H1 (cell line): Measurements from ENCODE around the gene OR6B2. TPM values are rescaled to one million over a fixed set of nuclear protein-coding genes. Genes with fewer than 3 reads are reported as not detected.

Experiments
- CTCF ChIA-PET: fragments of 300-600 bp; sonication (Branson Sonifier 250); formaldehyde crosslinking; loops from one replicate; lab custom pipeline; 2021; ENCODE audit not compliant: partially characterized antibody; lab: Charles Lee
- POLR2A ChIA-PET: fragments of 300-600 bp; sonication (Branson Sonifier 250); formaldehyde crosslinking; loops from one replicate; lab custom pipeline; 2021; ENCODE audit warnings: inconsistent platforms; ENCODE audit not compliant: partially characterized antibody; lab: Charles Lee
- DNase-seq, 2 experiments: peaks; one replicate each; pipeline versions ENCODE4 v3.0.0 to v3.0.0-alpha.2; 2010 to 2022; ENCODE audit warnings: low spot score in 2 of 2, low read depth in 1 of 2, mixed read lengths in 1 of 2
- FAIRE-seq: peaks from 2 replicates; lab custom pipeline; 2011; peaks lifted over from hg19 to GRCh38; lab: Jason Lieb, UNC
- H2AFZ ChIP-seq: 2 replicates; pipeline ENCODE4 v1.8.1; 2012; ENCODE audit warnings: low read length, inconsistent platforms
- H2AK5ac ChIP-seq: 2 replicates; pipeline ENCODE4 v1.6.1; 2013; ENCODE audit warnings: low read depth, low read length
- H2BK120ac ChIP-seq: replicated peaks from 2 replicates; pipeline ENCODE3; 2013; ENCODE audit warnings: low read depth, low read length, inconsistent platforms
- H2BK12ac ChIP-seq: 2 replicates; pipeline ENCODE4 v1.6.1; 2013; ENCODE audit warnings: low read depth, low read length
- H2BK15ac ChIP-seq: 2 replicates; pipeline ENCODE4 v1.6.1; 2013; ENCODE audit warnings: low read length
- H2BK20ac ChIP-seq: 2 replicates; pipeline ENCODE4 v1.6.1; 2013; ENCODE audit warnings: low read length
- H2BK5ac ChIP-seq: 2 replicates; pipeline ENCODE4 v1.6.1; 2013; ENCODE audit warnings: low read depth, low read length
- H3K14ac ChIP-seq: 2 replicates; pipeline ENCODE4 v1.6.1; 2013; ENCODE audit warnings: inconsistent platforms; ENCODE audit not compliant: insufficient read length
- H3K18ac ChIP-seq: 2 replicates; pipeline ENCODE4 v1.6.1; 2013; ENCODE audit warnings: low read length; ENCODE audit errors: extremely low read depth
- H3K23ac ChIP-seq: 2 replicates; pipeline ENCODE4 v1.6.1; 2013; ENCODE audit warnings: inconsistent platforms; ENCODE audit not compliant: insufficient read length
- H3K23me2 ChIP-seq: 2 replicates; pipeline ENCODE4 v1.6.1; 2013; ENCODE audit warnings: low read depth, low read length
- H3K27ac ChIP-seq: 2 replicates; pipeline ENCODE4 v1.6.1; 2011; ENCODE audit warnings: low read depth, low read length, inconsistent platforms
- H3K27me3 ChIP-seq, 4 experiments: replicated peaks in 1 of 4; 1 replicate in 1 of 4; 2 replicates in 3 of 4; pipeline versions ENCODE4 v1.6.1 to v1.8.1; 2011 to 2013; ENCODE audit warnings: low read length in 3 of 4, mild to moderate bottlenecking in 3 of 4, inconsistent platforms in 2 of 4, mixed read lengths in 2 of 4, moderate library complexity in 1 of 4; ENCODE audit not compliant: control insufficient read depth in 3 of 4, insufficient read depth in 3 of 4; ENCODE audit errors: extremely low read depth in 1 of 4
- H3K36me3 ChIP-seq, 4 experiments: 2 replicates each; pipeline versions ENCODE4 v1.6.1 to v1.8.1; 2011 to 2013; ENCODE audit warnings: mild to moderate bottlenecking in 4 of 4, low read length in 3 of 4, moderate library complexity in 2 of 4, control low read depth in 1 of 4, inconsistent platforms in 1 of 4; ENCODE audit not compliant: insufficient read depth in 4 of 4, control insufficient read depth in 2 of 4
- H3K4ac ChIP-seq: replicated peaks from 2 replicates; pipeline ENCODE3; 2013; ENCODE audit warnings: low read length, low read depth, mixed read lengths, inconsistent platforms; ENCODE audit not compliant: insufficient read length
- H3K4me1 ChIP-seq, 4 experiments: replicated peaks in 1 of 4; 1 replicate in 1 of 4; 2 replicates in 3 of 4; pipeline versions ENCODE4 v1.6.1 to v1.8.1; 2011 to 2013; ENCODE audit warnings: low read length in 3 of 4, inconsistent platforms in 2 of 4, mixed read lengths in 1 of 4; ENCODE audit not compliant: insufficient read depth in 4 of 4, control insufficient read depth in 3 of 4
- H3K4me2 ChIP-seq, 2 experiments: 2 replicates each; pipeline versions ENCODE4 v1.6.1 to v1.8.1; 2011 to 2013; ENCODE audit warnings: low read depth in 2 of 2, low read length in 2 of 2, control low read depth in 1 of 2, inconsistent platforms in 1 of 2, mild to moderate bottlenecking in 1 of 2; ENCODE audit not compliant: insufficient read depth in 1 of 2
- H3K4me3 ChIP-seq, 4 experiments: fragments of 200-600, 300-600 bp in 1 of 4; sonication (generic), shearing (Covaris generic), sonication (Bioruptor Twin) in 1 of 4; 2 replicates each; pipeline versions ENCODE4 v1.5.1 to v1.8.1; 2011 to 2016; ENCODE audit warnings: low read length in 4 of 4, low read depth in 3 of 4, control low read depth in 2 of 4, inconsistent platforms in 2 of 4, mild to moderate bottlenecking in 2 of 4, mixed read lengths in 1 of 4, moderate library complexity in 1 of 4; ENCODE audit not compliant: insufficient read depth in 2 of 4; ENCODE audit errors: extremely low read depth in 1 of 4
- H3K56ac ChIP-seq: replicated peaks from 2 replicates; pipeline ENCODE3; 2013; ENCODE audit warnings: low read depth, mild to moderate bottlenecking, mixed read lengths, low read length, inconsistent platforms; ENCODE audit not compliant: insufficient read length
- H3K79me1 ChIP-seq: 2 replicates; pipeline ENCODE4 v1.6.1; 2013; ENCODE audit warnings: low read depth, low read length, control low read depth
- H3K79me2 ChIP-seq, 2 experiments: 2 replicates each; pipeline versions ENCODE4 v1.6.1 to v1.8.1; 2012 to 2013; ENCODE audit warnings: low read length in 2 of 2, mild to moderate bottlenecking in 2 of 2, inconsistent platforms in 1 of 2; ENCODE audit not compliant: insufficient read depth in 2 of 2, control insufficient read depth in 1 of 2
- H3K9ac ChIP-seq, 4 experiments: replicated peaks in 1 of 4; 1 replicate in 1 of 4; 2 replicates in 3 of 4; pipeline versions ENCODE4 v1.6.1 to v1.8.1; 2011 to 2013; ENCODE audit warnings: low read depth in 3 of 4, low read length in 3 of 4, control low read depth in 2 of 4, mild to moderate bottlenecking in 2 of 4, moderate library complexity in 2 of 4, inconsistent platforms in 1 of 4; ENCODE audit errors: extremely low read depth in 1 of 4
- H3K9me3 ChIP-seq, 2 experiments: 2 replicates each; pipeline versions ENCODE4 v1.6.1 to v1.8.1; 2012 to 2013; ENCODE audit warnings: mild to moderate bottlenecking in 2 of 2, moderate library complexity in 2 of 2, control low read depth in 1 of 2, inconsistent platforms in 1 of 2, low read depth in 1 of 2, low read length in 1 of 2, mixed read lengths in 1 of 2; ENCODE audit not compliant: insufficient read depth in 2 of 2
- H4K20me1 ChIP-seq, 2 experiments: replicated peaks in 1 of 2; 2 replicates each; pipeline versions ENCODE3 to v1.8.1; 2011 to 2013; ENCODE audit warnings: inconsistent platforms in 2 of 2, low read length in 2 of 2, mild to moderate bottlenecking in 1 of 2; ENCODE audit not compliant: insufficient read depth in 2 of 2, control insufficient read depth in 1 of 2
- H4K5ac ChIP-seq: 2 replicates; pipeline ENCODE4 v1.6.1; 2013; ENCODE audit warnings: low read length, low read depth, mixed read lengths, inconsistent platforms; ENCODE audit not compliant: insufficient read length
- H4K8ac ChIP-seq: 2 replicates; pipeline ENCODE4 v1.8.0; 2013; ENCODE audit warnings: mild to moderate bottlenecking, moderate library complexity, low read length, inconsistent platforms; ENCODE audit not compliant: insufficient read depth; ENCODE audit errors: extremely low read depth
- H4K91ac ChIP-seq: replicated peaks from 2 replicates; pipeline ENCODE3; 2013; ENCODE audit warnings: low read length, mixed read lengths, inconsistent platforms; ENCODE audit not compliant: insufficient read length
- ATF3 ChIP-seq: IDR thresholded peaks from 2 replicates; pipeline ENCODE4 v1.6.1; 2011; ENCODE audit warnings: low read depth, mild to moderate bottlenecking, low read length; ENCODE audit not compliant: insufficient read depth
- CBX8 ChIP-seq: fragments of 300-800, 300-1000 bp; sonication (generic); IDR thresholded peaks from 2 replicates; pipeline ENCODE4 v1.7.1; 2016; ENCODE audit warnings: low read depth, low read length, borderline replicate concordance
- E2F6 ChIP-seq: IDR thresholded peaks from 2 replicates; pipeline ENCODE4 v1.6.1; 2012; ENCODE audit warnings: inconsistent platforms
- EGR1 ChIP-seq: IDR thresholded peaks from 2 replicates; pipeline ENCODE4 v1.6.1; 2011; ENCODE audit warnings: low read depth, low read length, borderline replicate concordance
- POLR2A ChIP-seq, 2 experiments: IDR thresholded peaks; 1 replicate in 1 of 2; 2 replicates in 1 of 2; pipeline ENCODE4 v1.6.1; 2011; ENCODE audit warnings: low read depth in 2 of 2, low read length in 2 of 2, mild to moderate bottlenecking in 2 of 2; ENCODE audit errors: control extremely low read depth in 1 of 2
- POU5F1 ChIP-seq: IDR thresholded peaks from 2 replicates; pipeline ENCODE4 v1.6.1; 2011; ENCODE audit warnings: low read depth, mild to moderate bottlenecking, low read length, moderate library complexity
- RFX5 ChIP-seq: IDR thresholded peaks from 2 replicates; pipeline ENCODE4 v1.6.1; 2011; ENCODE audit warnings: low read depth, low read length, improper control_type of control experiment, borderline replicate concordance
- TEAD4 ChIP-seq: IDR thresholded peaks from 2 replicates; pipeline ENCODE4 v1.6.1; 2012; ENCODE audit warnings: low read depth, low read length, inconsistent platforms, mixed read lengths
- YY1 ChIP-seq: IDR thresholded peaks from 2 replicates; pipeline ENCODE4 v1.6.1; 2011; ENCODE audit warnings: low read depth, mild to moderate bottlenecking, low read length
- WGBS, 2 experiments: shearing (Covaris generic) in 1 of 2; methylation state at CpG; one replicate each; pipeline versions ENCODE4 v1.1.6 to v1.1.7; 2013 to 2015; ENCODE audit warnings: low lambda C conversion rate in 2 of 2, mixed read lengths in 2 of 2, inconsistent platforms in 1 of 2, low coverage in 1 of 2, missing lambda C conversion rate in 1 of 2; ENCODE audit not compliant: insufficient replicate concordance in 2 of 2, insufficient coverage in 1 of 2, insufficient read length in 1 of 2; ENCODE audit errors: extremely low coverage in 1 of 2, missing lambda C conversion rate in 1 of 2; 5-methylcytosine and 5-hydroxymethylcytosine counted together
- polyA plus RNA-seq, 7 experiments: library from polyadenylated mRNA; depleted of rRNA in 3 of 7; stranded (reverse) in 5 of 7; unstranded in 2 of 7; fragments of >200 nt in 5 of 7; fragments of 200-250 nt in 2 of 7; gene quantifications; 1 replicate in 5 of 7; 2 replicates in 1 of 7; 4 replicates in 1 of 7; pipeline versions ENCODE4 v1.2.1 to v1.2.3, GENCODE V29; 2011 to 2013; ENCODE audit warnings: missing spikeins in 2 of 7, mixed read lengths in 2 of 7
- total RNA-seq: library from RNA; stranded (reverse); fragmentation: NEBNext Ultra II Directional; extraction: Animal tissue kit (Norgen Biotek cat#: 25700); gene quantifications from 2 replicates; pipeline ENCODE4 v1.2.1, GENCODE V29; 2021

The OR6B2 gene
- total and polyA plus RNA-seq, 2 of the 8 experiments (the other 6 are each of a cell fraction or from before 2014, with no cell fraction given): not detected

GRCh38 chr2:240048237-240048636 lies 18.0 kb upstream of the OR6B2 start:
- ChIA-PET POLR2A (no interaction called here), CTCF (interaction anchor here (0.6 kb wide), 1 partner anchor 625 kb away, joined by 4 read pairs; no protein-coding TSS in a partner anchor)
- Histone ChIP-seq H3K23ac (no peak overlapping the region), H2AK5ac (no peak overlapping the region), H3K14ac (no peak overlapping the region), H4K91ac (no peak overlapping the region), H2BK120ac (no peak overlapping the region), H4K8ac (0 out of 2 replicates have a peak overlapping the region, but pooled peaks have one; percentile 79), H3K18ac (no peak overlapping the region), H2BK12ac (no peak overlapping the region), H3K27ac (no peak overlapping the region), H3K79me1 (no peaks in the 10 kb centered on the region), H3K4me2 (no peak overlapping the region), H2BK20ac (no peak overlapping the region), H3K56ac (no peak overlapping the region), H4K5ac (no peak overlapping the region), H2BK5ac (no peak overlapping the region), H2AFZ (peak overlapping the region; percentile 67; the same call in 1 of the 2 replicates), H2BK15ac (no peak overlapping the region), H3K27me3 (no peaks in the 10 kb centered on the region), H3K4me3 (no peak overlapping the region), H3K9ac (no peak overlapping the region), H3K79me2 (no peaks in the 10 kb centered on the region), H3K23me2 (no peaks in the 10 kb centered on the region), H3K36me3 (no peaks in the 10 kb centered on the region), H4K20me1 (no peaks in the 10 kb centered on the region), H3K9me3 (peaks cover 0 to 4% of the 10 kb centered on the region in 2 experiments; a peak in 1 of 4 replicates), H3K4me1 (no peaks in the 10 kb centered on the region), H3K4ac (no peak overlapping the region)
- DNase-seq (no peak), FAIRE-seq (no peak)
- 93% methylated on average over 9 of the region's 9 CpGs; no CpG with 5 or more reads in 1 of the 2 experiments for WGBS, 2 experiments
- no peak for TF ChIP-seq POLR2A (IDR thresholded peaks at IDR 0.05; ENCODE audit: control extremely low read depth in 1 of 2, low read depth in 2 of 2, low read length in 2 of 2)
- TF ChIP-seq EGR1: no peak
- no peak for TF ChIP-seq RFX5
- TF ChIP-seq POU5F1: no peak
- no peak for TF ChIP-seq ATF3
- no peak for TF ChIP-seq CBX8
- TF ChIP-seq YY1: no peak
- no peak for TF ChIP-seq E2F6
- no peak for TF ChIP-seq TEAD4
